Right lobe of liver (tissue), 4 donors: Measurements from ENCODE around the gene PDE7B.

Experiments used
- POLR2A ChIP-seq: fragments of 450-650 bp; IDR thresholded peaks from one replicate; pipeline ENCODE4 v1.6.1; 2017; ENCODE audit warnings: antibody characterized with exemption, mild to moderate bottlenecking
- TF ChIP-seq, protein P1 (sequence below), 4 donors: fragments of 200-600 bp in 3 of 4; fragments of 450-650 bp in 1 of 4; IDR thresholded peaks; one replicate each; pipeline versions ENCODE4 v1.5.1 to v1.8.0; 2016 to 2022; ENCODE audit warnings: antibody characterized with exemption in 4 of 4, mild to moderate bottlenecking in 2 of 4
- donor health status: DM: no; HTN: no; CAD: no.
- donor health status: DM: no; HTN: no; CAD: no.
- donor health status: DM: no; HTN: yes; CAD: no.

DNA sequence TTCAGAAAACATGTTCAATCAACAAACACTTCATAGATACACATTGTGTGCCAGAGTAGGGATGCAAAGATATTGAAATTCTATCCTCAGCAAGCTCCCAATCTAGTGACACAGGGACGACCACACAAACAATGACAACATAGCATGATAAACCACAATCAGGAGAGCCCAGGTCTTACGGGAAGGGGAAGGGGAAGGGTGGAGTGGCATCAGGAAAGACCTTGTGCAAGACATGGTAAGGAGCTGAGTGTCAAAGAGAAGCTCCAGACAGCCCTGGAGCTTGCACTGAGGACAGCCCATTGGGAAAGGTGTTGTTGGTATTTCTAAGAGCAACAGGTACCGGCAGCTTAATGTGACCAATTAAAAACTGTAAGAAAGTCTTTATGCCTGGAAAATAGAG is 103.6 kb downstream of the PDE7B start:
- TF ChIP-seq, protein P1, sequence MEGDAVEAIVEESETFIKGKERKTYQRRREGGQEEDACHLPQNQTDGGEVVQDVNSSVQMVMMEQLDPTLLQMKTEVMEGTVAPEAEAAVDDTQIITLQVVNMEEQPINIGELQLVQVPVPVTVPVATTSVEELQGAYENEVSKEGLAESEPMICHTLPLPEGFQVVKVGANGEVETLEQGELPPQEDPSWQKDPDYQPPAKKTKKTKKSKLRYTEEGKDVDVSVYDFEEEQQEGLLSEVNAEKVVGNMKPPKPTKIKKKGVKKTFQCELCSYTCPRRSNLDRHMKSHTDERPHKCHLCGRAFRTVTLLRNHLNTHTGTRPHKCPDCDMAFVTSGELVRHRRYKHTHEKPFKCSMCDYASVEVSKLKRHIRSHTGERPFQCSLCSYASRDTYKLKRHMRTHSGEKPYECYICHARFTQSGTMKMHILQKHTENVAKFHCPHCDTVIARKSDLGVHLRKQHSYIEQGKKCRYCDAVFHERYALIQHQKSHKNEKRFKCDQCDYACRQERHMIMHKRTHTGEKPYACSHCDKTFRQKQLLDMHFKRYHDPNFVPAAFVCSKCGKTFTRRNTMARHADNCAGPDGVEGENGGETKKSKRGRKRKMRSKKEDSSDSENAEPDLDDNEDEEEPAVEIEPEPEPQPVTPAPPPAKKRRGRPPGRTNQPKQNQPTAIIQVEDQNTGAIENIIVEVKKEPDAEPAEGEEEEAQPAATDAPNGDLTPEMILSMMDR (IDR thresholded peaks at IDR 0.05): no peak
- no peak for TF ChIP-seq POLR2A
